Ascending aorta (tissue), 2 donors: ENCODE results near the gene MKNK2. TPM values are rescaled to one million over a fixed set of nuclear protein-coding genes. Genes with fewer than 3 reads are reported as not detected.
A peak's percentile ranks its signal among the peaks of the same experiment; 100 is the strongest.

Source experiments
- DNase-seq, 2 donors: peaks; one replicate each; pipeline ENCODE4 v3.0.0-alpha.2; 2019; ENCODE audit warnings: low spot score in 2 of 2
- H3K27ac ChIP-seq, 2 donors: fragments of 200-600 bp; sonication (generic); one replicate each; pipeline ENCODE4 v1.5.1; 2016 to 2017; ENCODE audit warnings: mild to moderate bottlenecking in 1 of 2
- H3K27me3 ChIP-seq: fragments of 200-600 bp; sonication (generic); one replicate; pipeline ENCODE4 v1.5.1; 2017
- H3K36me3 ChIP-seq, 2 donors: fragments of 200-600 bp; sonication (generic); one replicate each; pipeline ENCODE4 v1.5.1; 2016
- H3K4me1 ChIP-seq, 2 donors: fragments of 200-600 bp; sonication (generic); one replicate each; pipeline ENCODE4 v1.5.1; 2016 to 2017; ENCODE audit warnings: mild to moderate bottlenecking in 1 of 2
- H3K4me3 ChIP-seq, 2 donors: fragments of 200-600 bp; sonication (generic); one replicate each; pipeline ENCODE4 v1.5.1; 2016 to 2017; ENCODE audit warnings: mild to moderate bottlenecking in 1 of 2
- H3K9me3 ChIP-seq, 2 donors: fragments of 200-600 bp; sonication (generic); one replicate each; pipeline ENCODE4 v1.5.1; 2016
- intact Hi-C: fragments of 100-400 bp; cut with DNase I; formaldehyde crosslinking; loops from one replicate; pipeline ENCODE4 v1.15.1; 2023
- total RNA-seq: library from RNA; depleted of rRNA; stranded (reverse); fragments of >200 nt; gene quantifications from one replicate; pipeline ENCODE4 v1.1.0, GENCODE V29; 2016
- TF ChIP-seq, protein P1 (sequence below), 3 experiments: fragments of 200-600 bp in 2 of 3; fragments of 450-650 bp in 1 of 3; sonication (generic) in 2 of 3; IDR thresholded peaks; one replicate each; pipeline ENCODE4 v1.5.1; 2016 to 2019; ENCODE audit warnings: antibody characterized with exemption in 3 of 3, mild to moderate bottlenecking in 1 of 3, moderate library complexity in 1 of 3

The MKNK2 gene
- total RNA-seq, 1 donor from 2014 or later: 228 TPM

DNA sequence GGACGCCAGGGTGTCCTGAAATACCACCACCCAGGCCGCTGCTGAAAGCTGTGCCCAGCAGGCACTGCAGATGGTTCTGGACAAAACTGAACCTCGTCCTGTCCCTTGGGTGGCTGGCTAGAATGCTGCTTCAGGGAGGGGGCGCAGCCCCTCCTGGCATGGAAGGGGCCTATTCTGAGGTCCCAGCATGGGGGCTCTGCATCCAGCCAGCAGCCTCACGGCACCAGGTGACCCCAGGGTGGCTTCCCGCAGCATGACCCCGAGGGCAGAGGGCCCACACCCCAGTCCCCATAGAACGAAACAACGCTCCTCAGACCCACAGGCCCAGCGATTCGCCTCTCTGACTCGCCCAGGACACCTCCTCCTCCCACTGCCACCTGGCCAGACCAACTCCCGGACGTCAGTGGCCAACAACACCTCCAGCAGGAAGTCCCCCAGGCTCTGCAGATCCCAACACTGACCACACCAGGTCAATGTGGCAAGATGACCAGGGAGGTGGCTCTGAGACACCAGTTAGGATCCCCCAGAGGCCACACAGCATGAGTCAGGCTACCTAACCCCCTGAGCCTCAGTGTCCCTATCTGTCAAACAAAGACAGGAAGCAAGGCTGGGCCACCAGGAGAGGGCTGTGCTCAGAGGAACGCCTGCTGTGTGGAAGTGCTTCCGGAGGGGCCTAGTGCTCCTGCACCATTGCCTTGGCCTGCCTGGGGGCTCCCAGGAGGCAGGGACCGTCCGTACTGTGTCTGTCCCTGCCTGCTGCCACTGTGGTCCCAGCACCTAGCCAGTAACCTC is 6.1 kb downstream of the MKNK2 start:
- TF ChIP-seq, protein P1, sequence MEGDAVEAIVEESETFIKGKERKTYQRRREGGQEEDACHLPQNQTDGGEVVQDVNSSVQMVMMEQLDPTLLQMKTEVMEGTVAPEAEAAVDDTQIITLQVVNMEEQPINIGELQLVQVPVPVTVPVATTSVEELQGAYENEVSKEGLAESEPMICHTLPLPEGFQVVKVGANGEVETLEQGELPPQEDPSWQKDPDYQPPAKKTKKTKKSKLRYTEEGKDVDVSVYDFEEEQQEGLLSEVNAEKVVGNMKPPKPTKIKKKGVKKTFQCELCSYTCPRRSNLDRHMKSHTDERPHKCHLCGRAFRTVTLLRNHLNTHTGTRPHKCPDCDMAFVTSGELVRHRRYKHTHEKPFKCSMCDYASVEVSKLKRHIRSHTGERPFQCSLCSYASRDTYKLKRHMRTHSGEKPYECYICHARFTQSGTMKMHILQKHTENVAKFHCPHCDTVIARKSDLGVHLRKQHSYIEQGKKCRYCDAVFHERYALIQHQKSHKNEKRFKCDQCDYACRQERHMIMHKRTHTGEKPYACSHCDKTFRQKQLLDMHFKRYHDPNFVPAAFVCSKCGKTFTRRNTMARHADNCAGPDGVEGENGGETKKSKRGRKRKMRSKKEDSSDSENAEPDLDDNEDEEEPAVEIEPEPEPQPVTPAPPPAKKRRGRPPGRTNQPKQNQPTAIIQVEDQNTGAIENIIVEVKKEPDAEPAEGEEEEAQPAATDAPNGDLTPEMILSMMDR (IDR thresholded peaks at IDR 0.05): no peak
- no peak for DNase-seq
- peaks cover 50 to 55% of the 10 kb centered on the region in 2 donors for H3K36me3 ChIP-seq
- H3K4me1 ChIP-seq: peaks cover 44 to 55% of the 10 kb centered on the region in 2 donors
- no peak overlapping the region for H3K4me3 ChIP-seq
- no peaks in the 10 kb centered on the region for H3K27me3 ChIP-seq
- peak overlapping the region; percentile 31 to 57 for H3K27ac ChIP-seq
- intact Hi-C loops: no loop called here
- no peaks in the 10 kb centered on the region for H3K9me3 ChIP-seq

DNA sequence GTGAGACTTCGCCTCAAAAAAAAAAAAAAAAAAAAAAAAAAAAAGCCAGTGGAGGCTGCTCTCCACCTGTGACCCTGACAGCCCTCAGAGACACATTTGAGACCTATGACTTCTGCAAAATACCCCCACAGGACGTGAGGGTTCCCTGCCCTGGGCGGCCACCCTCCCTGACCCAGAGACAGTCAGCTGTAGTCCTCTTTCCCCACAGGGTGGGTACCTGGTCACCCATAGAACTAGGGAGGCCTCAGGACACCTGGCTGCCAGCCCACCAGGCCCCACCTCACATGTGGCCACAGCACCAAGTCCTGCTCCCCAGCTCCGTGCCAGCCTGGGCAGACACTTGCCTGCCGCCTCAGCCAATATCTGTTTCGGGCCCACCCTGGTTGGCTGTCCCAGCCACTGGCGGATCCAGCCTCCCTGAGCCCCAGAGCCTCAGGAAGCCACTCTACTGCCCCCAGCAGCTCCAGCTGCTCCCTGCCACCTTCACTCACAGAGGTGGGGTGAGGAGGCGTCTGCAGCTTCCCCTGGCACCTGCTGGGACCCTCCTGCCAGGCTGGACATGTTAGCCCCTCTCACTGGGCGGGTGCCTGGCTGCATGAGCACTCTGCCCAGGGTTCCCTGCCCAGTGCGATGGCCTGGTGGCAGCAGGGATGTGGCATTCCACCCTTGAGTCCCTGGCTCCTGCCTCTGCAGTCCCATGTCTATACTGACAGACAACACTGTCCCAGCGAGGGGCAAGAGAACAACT is 6.9 kb downstream of the MKNK2 start:
- Histone ChIP-seq H3K36me3 (peaks cover 58 to 62% of the 10 kb centered on the region in 2 donors), H3K9me3 (no peaks in the 10 kb centered on the region), H3K27ac (peak overlapping the region; percentile 31 to 40), H3K27me3 (no peaks in the 10 kb centered on the region), H3K4me1 (peaks cover 39 to 49% of the 10 kb centered on the region in 2 donors), H3K4me3 (no peak overlapping the region)
- intact Hi-C loops: no loop called here
- DNase-seq: no peak
- TF ChIP-seq, protein P1 (IDR thresholded peaks at IDR 0.05): no peak

DNA sequence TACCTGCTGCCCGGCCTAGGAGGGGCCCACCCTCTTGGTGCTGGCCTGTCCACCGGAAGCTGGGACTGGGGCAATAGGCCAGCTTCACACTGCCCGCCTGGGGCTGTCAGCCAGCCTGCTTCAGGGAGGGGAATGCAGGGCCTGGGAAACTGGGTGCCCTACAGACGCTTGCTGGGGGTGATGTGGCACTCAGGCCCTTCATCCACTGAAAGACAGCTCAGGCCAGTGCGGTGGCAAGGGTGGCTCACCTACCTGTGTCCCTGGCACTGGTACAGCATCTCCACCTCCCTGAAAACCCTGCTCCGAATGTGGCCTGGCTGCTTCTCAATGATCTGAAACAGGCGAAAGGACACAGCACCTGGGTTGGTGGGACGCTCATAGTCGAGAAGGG is 7.8 kb downstream of the MKNK2 start:
- TF ChIP-seq, protein P1 (IDR thresholded peaks at IDR 0.05): no peak
- H3K27ac ChIP-seq: peak overlapping the region; percentile 91 to 94
- peak overlapping the region in 1 of 2 donors; percentile 57 for H3K4me3 ChIP-seq
- peak in 1 of 2 donors; percentile 65 for DNase-seq
- H3K36me3 ChIP-seq: peaks cover 67 to 71% of the 10 kb centered on the region in 2 donors
- no peaks in the 10 kb centered on the region for H3K9me3 ChIP-seq
- H3K4me1 ChIP-seq: peaks cover 30 to 40% of the 10 kb centered on the region in 2 donors
- H3K27me3 ChIP-seq: no peaks in the 10 kb centered on the region
- intact Hi-C loops: no loop called here

DNA sequence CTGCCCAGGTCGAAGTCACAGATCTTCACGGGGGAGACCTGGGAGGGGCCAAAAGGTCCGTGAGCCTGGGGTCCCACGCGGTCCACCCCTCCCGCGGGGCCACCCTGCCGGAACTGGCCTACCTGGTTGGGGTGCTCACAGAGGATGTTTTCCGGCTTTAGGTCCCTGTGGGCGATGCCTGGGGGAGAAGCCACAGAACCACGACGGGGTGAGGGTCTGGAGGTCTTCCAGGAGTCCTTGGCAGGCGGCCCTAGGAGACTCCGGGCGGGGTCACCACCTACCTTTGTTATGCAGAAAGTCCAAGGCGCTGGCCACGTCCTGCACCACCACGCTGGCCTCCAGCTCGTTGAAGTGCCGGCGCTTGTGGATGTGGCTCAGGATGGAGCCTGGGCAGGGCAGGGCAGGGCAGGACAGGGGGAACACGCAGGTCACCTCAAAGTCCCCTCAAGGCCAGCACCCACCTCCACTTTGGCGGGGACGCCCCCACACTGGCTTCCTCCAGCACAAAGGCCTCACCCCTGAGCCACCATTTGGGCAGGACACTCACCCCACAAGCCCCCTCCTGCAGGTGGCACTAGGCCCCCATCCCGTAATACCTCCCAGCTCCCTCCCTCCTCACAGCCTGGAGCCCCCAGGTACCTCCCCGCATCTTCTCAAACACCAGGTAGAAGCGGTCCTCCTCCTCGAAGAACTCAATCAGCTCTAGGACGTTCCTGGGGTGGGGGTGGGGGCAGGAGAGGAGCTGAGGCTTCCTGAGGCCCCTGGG is 8.4 kb downstream of the MKNK2 start:
- Histone ChIP-seq H3K27ac (peak overlapping the region; percentile 91 to 94), H3K9me3 (no peaks in the 10 kb centered on the region), H3K27me3 (no peaks in the 10 kb centered on the region), H3K4me3 (peak overlapping the region; percentile 4 to 57), H3K4me1 (peaks cover 24 to 35% of the 10 kb centered on the region in 2 donors), H3K36me3 (peaks cover 68 to 75% of the 10 kb centered on the region in 2 donors)
- intact Hi-C loops: loop anchor here (1.0 kb wide), 3 partner anchors 9 to 19 kb away; partner anchors contain the start of gene MKNK2
- TF ChIP-seq, protein P1 (IDR thresholded peaks at IDR 0.05): no peak
- DNase-seq: no peak
